C1 segment of cervical spinal cord (tissue), 14 donors: ENCODE data around the gene FBP2.
"Not testable (repeated sequence)": the region's sequence is repeated elsewhere in the genome, so short reads cannot be mapped to it uniquely, and the experiment has no call there.

Source experiments
- DNase-seq, 14 donors: peaks; one replicate each; lab custom pipeline; 2025; lab: John Stamatoyannopoulos, UW

Gene FBP2

GRCh38 chr9:94606646-94607422 is 13.2 kb upstream of the FBP2 start:
- no peak for DNase-seq

GRCh38 chr9:94603259-94604160 is 9.9 kb upstream of the FBP2 start:
- DNase-seq = peak in 7 of 14 donors; percentile 1 to 43 (median 16)

DNA sequence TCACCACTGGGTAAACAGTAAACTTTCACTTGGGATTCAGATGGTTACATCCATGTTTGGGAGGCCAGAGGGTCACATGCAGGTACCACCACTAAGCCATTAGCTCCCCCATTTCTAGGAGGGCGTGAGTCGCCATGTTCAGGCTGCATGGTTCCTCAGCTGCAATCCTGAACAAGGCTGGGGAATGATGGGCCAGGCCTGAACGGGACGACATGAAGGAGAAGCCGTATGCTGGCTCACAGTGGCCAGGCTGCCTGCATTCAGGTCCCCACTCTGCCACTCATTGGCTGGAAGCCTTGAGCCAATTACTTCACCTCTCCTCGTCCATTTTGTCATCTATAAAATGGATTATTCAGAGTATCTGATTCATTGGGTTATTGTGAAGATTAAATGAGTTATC is 9.0 kb upstream of the FBP2 start:
- DNase-seq = no peak

GRCh38 chr9:94600715-94601114 is 7.1 kb upstream of the FBP2 start:
- no peak for DNase-seq

- no peak for DNase-seq
These were observed 6.6 kb upstream of the FBP2 start for GRCh38 chr9:94600258-94600657.

DNA sequence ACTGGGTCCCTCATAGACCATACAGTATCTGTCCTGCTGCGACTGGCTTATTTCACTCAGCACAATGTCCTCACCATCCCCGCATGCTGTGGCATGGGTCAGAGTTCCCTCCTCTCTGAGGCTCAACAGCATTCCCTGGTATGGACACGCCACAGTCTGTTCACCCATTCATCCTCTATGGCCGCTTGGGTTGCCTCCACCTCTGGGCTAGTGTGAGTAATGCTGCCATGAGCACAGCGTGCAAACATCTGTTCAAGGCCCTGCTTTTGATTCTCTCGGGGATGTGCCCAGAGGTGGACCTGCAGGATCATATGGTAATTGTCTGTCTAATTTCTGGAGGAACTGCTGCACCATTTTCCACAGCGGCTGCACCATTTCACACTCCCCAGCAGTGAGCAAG is 5.5 kb upstream of the FBP2 start:
- no peak for DNase-seq

DNA sequence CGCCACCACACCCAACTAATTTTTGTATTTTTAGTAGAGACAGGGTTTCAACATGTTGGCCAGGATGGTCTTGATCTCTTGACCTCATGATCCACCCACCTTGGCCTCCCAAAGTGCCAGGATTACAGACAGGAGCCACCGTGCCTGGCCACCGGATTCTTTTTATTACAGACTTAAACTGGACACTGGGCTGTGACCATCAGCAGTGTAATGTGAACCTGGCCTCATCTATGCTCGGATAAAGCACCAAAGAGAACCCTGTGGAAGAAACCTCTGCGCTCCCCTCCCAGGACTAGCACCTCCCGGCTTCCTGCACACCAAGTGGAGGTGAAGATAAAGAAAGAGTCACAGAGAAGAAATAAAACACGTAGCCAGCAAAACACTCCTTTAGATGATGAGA is 941 bp downstream of the FBP2 start:
- DNase-seq = not testable (repeated sequence)

GRCh38 chr9:94591876-94592275 is 1.7 kb downstream of the FBP2 start:
- no peak for DNase-seq

DNA sequence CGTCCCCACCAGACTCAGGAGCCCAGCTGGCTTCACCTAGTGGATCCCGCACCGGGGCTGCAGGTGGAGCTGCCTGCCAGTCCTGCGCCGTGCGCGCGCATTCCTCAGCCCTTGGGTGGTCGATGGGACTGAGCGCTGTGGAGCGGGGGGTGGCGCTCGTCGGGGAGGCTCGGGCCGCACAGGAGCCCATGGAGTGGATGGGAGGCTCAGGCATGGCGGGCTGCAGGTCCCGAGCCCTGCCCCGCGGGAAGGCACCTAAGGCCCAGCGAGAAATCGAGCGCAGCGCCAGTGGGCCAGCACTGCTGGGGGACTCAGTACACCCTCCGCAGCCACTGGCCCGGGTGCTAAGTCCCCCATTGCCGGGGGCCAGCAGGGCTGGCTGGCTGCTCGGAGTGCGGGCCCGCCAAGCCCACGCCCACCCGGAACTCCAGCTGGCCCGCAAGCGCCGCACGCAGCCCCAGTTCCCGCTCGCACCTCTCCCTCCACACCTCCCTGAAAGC is 2.5 kb downstream of the FBP2 start:
- not testable (repeated sequence) for DNase-seq

GRCh38 chr9:94588681-94589080 is 4.9 kb downstream of the FBP2 start:
- no peak for DNase-seq

- DNase-seq = no peak
These were observed 6.8 kb downstream of the FBP2 start for GRCh38 chr9:94586814-94587213.

DNA sequence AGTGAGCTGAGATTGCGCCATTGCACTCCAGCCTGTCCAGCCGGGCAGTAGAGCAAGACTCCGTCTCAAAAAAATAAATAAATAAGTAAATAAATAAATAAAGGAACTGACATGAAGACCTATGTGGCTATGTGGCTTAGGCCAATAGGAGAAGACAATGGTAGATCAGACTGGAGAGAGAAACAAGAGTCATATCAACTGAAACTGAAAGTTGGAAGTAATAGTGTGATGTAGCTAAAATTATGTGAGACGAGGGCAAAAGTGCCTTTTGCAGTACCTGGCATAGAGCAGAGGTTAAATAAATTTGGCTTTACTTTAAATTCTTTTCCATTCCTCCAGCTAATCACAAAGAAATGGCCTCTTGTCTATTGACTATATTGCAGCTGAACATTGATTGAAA is 7.3 kb downstream of the FBP2 start:
- no peak for DNase-seq

- DNase-seq = no peak
These were observed 9.1 kb downstream of the FBP2 start for GRCh38 chr9:94584555-94584954.

DNA sequence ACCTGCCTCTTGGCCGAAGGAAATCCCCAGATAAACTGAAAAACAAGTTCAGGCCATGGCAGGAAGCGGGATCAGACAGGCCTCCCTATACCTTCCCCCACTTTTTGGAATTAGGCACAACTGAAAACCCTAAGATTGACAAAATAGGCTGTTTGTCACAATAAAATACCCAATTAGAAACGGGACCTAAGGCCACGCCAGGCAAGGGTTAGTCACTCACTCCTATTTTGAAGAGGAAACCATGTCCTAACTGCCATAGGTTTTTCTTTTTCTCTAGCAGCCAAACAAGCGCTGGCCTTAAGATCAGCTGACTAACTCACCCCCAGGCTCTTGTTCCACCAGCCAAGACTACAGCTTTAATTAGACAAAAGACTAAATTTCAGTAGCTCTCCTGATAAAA is 11.9 kb downstream of the FBP2 start:
- no peak for DNase-seq

DNA sequence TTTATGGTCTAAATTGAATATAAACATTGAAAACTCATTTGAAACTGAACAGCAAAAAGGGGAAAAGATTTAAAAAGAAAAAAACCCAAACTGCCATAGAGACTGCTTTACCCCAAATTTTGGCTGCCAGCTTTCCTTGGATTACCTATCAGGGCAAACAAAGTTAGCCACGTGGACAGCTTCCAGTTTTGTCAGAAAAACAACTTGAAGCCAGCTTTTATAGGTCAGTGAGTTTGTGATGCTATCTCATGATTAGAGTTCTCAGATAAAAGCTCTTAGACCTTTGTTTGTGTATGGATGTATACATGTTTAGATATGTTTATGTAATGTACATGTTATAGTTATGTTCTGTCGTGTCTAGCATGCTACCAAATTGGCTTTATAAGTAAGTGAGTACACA is 16.1 kb downstream of the FBP2 start:
- no peak for DNase-seq

DNA sequence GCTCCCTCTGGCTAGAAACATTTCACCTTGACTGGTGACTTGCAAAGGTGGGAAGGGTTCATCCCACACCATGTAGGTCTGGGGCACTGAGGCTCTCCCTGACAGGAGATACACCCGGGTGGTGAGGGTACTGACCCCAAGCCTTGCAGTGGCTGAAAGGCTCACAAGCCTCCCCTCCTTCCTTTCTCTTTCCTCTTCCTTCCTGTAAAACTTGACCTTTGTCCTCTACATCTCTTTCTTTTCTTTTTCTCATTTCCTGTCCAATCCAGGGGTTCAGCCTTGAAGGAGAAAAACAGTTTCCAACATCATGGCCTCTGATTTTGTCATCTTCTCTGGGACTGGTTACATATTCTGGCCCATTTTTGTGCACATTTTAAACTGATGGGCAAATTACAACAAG is 16.6 kb downstream of the FBP2 start:
- DNase-seq = no peak

DNA sequence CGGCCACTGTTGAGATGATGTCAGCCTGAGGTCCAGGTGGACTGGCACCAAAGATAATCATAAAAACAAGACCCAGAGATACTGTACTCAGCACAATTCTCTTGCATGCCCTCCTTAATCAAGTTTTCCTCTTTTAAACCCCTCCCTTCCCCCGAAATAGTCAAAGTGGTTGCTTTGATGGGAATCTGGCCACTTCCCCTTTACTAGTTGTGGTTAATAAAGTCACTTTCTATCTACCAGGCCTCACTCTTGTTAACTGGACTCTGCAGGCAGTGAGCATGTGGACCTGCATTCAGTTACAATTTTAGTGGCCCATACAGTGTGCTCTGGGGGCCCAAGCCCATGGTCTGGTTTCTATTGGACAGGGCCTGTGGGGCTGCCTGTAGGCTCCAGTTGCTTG is 17.5 kb downstream of the FBP2 start:
- DNase-seq = no peak

- no peak for DNase-seq
These were observed 24.5 kb downstream of the FBP2 start for GRCh38 chr9:94568972-94569712.

DNA sequence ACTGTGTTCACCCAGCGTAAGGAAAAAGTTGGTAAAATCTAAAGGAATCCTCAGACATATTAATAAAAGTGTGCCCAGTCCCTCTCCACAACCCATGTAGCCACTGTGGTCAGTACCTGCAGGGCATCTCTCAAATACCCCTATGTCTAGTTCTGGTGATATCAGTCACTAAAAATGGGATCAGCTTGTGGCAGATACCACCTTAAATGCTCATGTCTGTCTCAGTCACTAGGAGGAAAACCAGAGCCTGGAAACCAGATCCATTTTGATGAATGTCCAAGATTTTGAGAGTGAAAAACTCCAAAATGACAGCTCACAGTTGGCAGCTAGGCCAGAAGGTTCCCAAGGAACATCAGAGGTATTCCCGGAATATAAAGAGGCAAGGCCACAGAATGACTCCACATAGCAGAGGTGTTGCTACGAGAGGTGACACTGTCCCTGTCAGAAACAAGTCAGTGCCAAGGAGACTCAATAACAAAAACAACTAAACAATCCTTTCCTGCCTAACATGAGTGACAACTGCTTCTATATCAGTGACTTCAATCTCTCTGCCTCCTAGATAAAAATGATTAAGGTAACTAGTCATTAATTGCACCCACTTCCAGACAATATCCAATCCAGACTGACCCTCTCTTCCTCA is 25.3 kb downstream of the FBP2 start:
- DNase-seq = no peak

- no peak for DNase-seq
These were observed 26.4 kb downstream of the FBP2 start for GRCh38 chr9:94567271-94567670.

GRCh38 chr9:94566550-94566949 is 27.1 kb downstream of the FBP2 start:
- DNase-seq = no peak
